ENCODE results near the gene CYP27B1. TPM values are rescaled to one million over a fixed set of nuclear protein-coding genes. Genes with fewer than 3 reads are reported as not detected.

Gene CYP27B1
- total RNA-seq, 4 donors from 2014 or later: 3.0 TPM; not detected in 3

DNA sequence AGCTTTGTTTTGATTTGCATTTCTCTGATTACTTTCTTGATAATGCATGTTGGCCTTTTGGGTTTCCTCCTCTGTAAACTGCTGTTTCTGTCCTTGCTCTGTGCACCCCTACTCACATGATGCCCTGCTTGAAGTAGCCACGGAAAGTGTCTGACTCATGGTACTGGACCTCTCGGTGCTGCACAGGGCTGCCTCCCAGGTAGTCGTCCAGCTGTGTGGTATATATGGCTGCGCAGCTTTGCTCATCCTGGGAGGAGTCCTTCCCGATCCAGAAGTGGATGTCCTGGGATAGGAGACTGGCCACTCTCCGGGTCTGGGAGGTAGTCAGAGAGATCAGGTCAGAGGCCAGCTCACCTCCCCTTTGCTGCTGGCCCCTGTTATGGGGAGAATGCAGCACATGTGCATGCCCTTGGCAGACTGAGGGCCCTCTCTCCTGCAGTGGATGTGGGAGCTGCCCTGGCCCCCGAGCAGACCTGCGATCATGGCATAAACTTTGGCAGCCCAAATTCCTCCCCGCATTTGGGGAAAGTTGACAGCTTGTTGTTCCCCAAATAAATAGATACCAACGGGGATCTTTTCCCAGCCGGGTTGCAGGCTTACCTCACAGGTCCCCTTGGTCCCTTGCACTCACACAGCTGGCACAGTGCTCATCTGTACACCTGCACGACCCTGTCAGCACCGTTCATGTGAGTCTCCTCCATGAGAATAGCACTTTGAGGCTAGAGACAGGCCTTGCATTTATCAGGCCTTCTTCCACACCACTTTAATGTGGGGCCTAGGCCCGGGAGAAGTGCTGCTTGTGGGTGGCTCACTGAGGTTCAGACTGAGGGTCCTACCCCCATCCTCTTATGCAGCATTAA, 46.5 kb upstream of the CYP27B1 start:
- Histone ChIP-seq H3K36me3 (peaks cover 0 to 52% (median 12%) of the 10 kb centered on the region in 3 donors), H3K9me3 (no peaks in the 10 kb centered on the region), H3K4me1 (peaks cover 0 to 48% (median 29%) of the 10 kb centered on the region in 4 donors), H3K27me3 (no peaks in the 10 kb centered on the region), H3K4me3 (no peak overlapping the region), H3K27ac (no peak overlapping the region)
- 77 to 78% methylated on average over 12 to 13 of the region's 14 CpGs for WGBS, 2 donors
- TF ChIP-seq, protein P1, sequence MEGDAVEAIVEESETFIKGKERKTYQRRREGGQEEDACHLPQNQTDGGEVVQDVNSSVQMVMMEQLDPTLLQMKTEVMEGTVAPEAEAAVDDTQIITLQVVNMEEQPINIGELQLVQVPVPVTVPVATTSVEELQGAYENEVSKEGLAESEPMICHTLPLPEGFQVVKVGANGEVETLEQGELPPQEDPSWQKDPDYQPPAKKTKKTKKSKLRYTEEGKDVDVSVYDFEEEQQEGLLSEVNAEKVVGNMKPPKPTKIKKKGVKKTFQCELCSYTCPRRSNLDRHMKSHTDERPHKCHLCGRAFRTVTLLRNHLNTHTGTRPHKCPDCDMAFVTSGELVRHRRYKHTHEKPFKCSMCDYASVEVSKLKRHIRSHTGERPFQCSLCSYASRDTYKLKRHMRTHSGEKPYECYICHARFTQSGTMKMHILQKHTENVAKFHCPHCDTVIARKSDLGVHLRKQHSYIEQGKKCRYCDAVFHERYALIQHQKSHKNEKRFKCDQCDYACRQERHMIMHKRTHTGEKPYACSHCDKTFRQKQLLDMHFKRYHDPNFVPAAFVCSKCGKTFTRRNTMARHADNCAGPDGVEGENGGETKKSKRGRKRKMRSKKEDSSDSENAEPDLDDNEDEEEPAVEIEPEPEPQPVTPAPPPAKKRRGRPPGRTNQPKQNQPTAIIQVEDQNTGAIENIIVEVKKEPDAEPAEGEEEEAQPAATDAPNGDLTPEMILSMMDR (IDR thresholded peaks at IDR 0.05): no peak
- TF ChIP-seq EP300 (IDR thresholded peaks at IDR 0.05): no peak
- TF ChIP-seq POLR2A (IDR thresholded peaks at IDR 0.05): no peak
- DNase-seq (ENCODE audit: low spot score in 2 of 2): no peak

DNA sequence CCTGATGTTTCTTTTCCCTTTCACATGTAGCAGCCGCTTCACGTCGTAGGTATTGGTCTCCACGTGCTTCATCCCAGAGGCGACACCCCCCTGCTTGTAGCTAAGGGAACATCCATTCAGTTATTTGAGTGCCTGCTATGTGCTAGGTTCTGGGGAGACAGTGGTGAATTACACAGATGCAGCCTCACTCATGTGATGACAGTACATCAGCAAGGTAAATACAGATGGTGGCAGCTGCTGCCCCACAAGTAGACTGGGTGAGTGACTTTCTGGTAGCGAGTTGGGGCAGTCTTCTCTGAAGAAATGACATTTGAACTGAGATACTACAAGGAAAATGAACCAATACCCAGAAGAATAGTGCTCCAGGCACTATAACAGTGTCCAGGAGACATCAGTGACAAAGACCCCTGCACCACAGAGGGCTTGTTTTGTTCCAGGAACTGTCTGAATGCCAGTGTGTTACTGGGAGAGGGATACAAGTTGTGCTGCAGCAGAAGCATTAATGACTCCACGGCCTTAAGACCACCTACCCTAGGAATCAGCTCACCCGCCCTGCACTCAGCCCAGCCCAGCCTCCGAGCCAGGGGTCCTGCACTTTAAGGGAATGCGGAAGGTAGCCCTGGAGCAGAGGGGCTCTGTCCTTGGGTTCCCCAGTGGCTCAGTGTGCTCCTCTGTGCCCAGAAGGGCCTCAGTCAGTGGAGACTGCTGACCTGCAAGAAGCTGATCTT, 44.3 kb upstream of the CYP27B1 start:
- TF ChIP-seq POLR2A (IDR thresholded peaks at IDR 0.05) (no peak), EP300 (IDR thresholded peaks at IDR 0.05) (no peak)
- TF ChIP-seq, protein P1 (IDR thresholded peaks at IDR 0.05): no peak
- peaks cover 0 to 72% (median 13%) of the 10 kb centered on the region in 3 donors for H3K36me3 ChIP-seq
- H3K4me3 ChIP-seq: no peak overlapping the region
- 87 to 90% methylated on average over 10 of the region's 10 CpGs for WGBS, 2 donors
- no peaks in the 10 kb centered on the region for H3K27me3 ChIP-seq
- H3K9me3 ChIP-seq: no peaks in the 10 kb centered on the region
- DNase-seq (ENCODE audit: low spot score in 2 of 2): no peak
- H3K27ac ChIP-seq: no peak overlapping the region
- peaks cover 0 to 26% (median 18%) of the 10 kb centered on the region in 4 donors for H3K4me1 ChIP-seq

DNA sequence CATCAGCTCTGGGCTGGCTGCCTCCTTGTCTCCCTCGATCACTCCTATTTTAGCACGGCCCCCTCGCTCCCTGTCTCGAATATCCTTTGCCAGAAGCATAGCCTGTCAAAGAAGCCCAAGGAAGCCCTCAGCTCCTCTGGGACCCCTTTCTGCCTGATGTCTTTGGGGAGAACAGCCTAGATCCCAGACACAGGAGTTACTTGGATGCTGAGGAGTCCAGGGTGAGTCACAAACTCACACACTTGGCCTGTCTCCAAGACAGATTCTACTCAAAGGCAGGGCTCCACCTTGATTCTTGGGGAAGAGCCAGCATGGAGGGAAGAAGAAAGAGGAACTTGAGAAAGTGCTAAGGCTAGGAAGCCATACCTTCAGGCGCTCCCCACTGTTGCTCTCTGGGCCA, 43.6 kb upstream of the CYP27B1 start:
- no peak for TF ChIP-seq EP300 (IDR thresholded peaks at IDR 0.05)
- TF ChIP-seq, protein P1 (IDR thresholded peaks at IDR 0.05): no peak
- TF ChIP-seq POLR2A (IDR thresholded peaks at IDR 0.05): no peak
- peaks cover 0 to 77% (median 13%) of the 10 kb centered on the region in 3 donors for H3K36me3 ChIP-seq
- WGBS, 2 donors: 92 to 98% methylated on average over 5 of the region's 5 CpGs
- H3K4me1 ChIP-seq: peaks cover 0 to 19% (median 11%) of the 10 kb centered on the region in 4 donors
- no peaks in the 10 kb centered on the region for H3K9me3 ChIP-seq
- H3K27ac ChIP-seq: no peak overlapping the region
- DNase-seq (ENCODE audit: low spot score in 2 of 2): no peak
- H3K4me3 ChIP-seq: no peak overlapping the region
- no peaks in the 10 kb centered on the region for H3K27me3 ChIP-seq

DNA sequence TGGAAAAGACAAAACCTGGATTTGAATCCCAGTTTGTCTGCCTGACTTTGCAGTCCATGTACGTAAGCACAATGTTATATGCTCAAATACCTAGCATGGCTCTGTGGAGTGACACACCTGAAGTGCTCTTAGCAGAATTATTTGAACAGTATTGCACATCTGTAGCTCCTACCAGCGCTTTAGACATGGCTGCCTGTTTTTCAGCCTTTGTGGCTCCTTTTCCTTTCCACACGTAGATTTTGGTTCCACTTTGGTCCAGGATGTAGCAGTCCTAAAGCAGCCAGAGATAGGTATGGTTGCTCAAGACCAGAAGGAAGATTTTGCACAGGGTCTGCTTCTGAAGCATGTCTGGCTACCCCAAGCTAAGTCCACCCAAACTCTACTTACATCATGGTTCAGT, 42.5 kb upstream of the CYP27B1 start:
- TF ChIP-seq, protein P1 (IDR thresholded peaks at IDR 0.05): no peak
- peaks cover 0 to 9% (median 4%) of the 10 kb centered on the region in 4 donors for H3K4me1 ChIP-seq
- 83 to 94% methylated on average over 3 of the region's 3 CpGs for WGBS, 2 donors
- no peak overlapping the region for H3K4me3 ChIP-seq
- DNase-seq (ENCODE audit: low spot score in 2 of 2): no peak
- H3K36me3 ChIP-seq: peaks cover 0 to 88% (median 13%) of the 10 kb centered on the region in 3 donors
- no peaks in the 10 kb centered on the region for H3K27me3 ChIP-seq
- H3K9me3 ChIP-seq: no peaks in the 10 kb centered on the region
- no peak overlapping the region for H3K27ac ChIP-seq

DNA sequence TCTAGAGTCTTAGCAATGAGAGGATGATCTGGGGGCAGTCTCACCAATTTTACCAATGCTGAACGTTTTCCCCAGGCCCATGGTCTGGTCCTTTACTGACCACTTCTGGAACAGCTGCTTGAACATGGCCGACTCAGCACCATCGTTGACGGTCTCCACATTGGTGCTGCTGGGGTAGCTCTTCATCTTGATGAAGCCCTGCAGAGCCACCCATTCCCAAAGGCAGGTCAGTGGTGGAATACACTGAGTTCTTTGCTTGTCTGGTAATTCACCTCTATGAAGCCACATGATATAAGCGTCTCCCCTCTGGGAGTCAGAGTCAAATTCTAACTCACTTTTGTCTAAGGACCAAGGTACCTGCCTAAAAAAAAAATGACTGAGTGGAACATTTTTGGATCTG, 41.5 kb upstream of the CYP27B1 start:
- Histone ChIP-seq H3K27me3 (no peaks in the 10 kb centered on the region), H3K27ac (no peak overlapping the region), H3K36me3 (peaks cover 0 to 93% (median 13%) of the 10 kb centered on the region in 3 donors), H3K4me3 (no peak overlapping the region), H3K9me3 (no peaks in the 10 kb centered on the region), H3K4me1 (peaks cover 0 to 5% (median 0%) of the 10 kb centered on the region in 4 donors)
- WGBS, 2 donors: 85 to 91% methylated on average over 5 of the region's 5 CpGs
- DNase-seq (ENCODE audit: low spot score in 2 of 2): no peak
- no peak for TF ChIP-seq POLR2A (IDR thresholded peaks at IDR 0.05)
- TF ChIP-seq EP300 (IDR thresholded peaks at IDR 0.05): no peak
- TF ChIP-seq, protein P1 (IDR thresholded peaks at IDR 0.05): no peak
